Stomach (tissue), 9 donors: ENCODE results near the gene USP48. TPM values are rescaled to one million over a fixed set of nuclear protein-coding genes. Genes with fewer than 3 reads are reported as not detected.
"Not testable (repeated sequence)": the region's sequence is repeated elsewhere in the genome, so short reads cannot be mapped to it uniquely, and the experiment has no call there.

Experiments
- DNase-seq, 2 donors: peaks; one replicate each; pipeline versions ENCODE4 v3.0.0 to v3.0.0-alpha.2; 2013 to 2019
- H3K27ac ChIP-seq, 5 donors: fragments of 200-600 bp in 4 of 5; sonication (generic) in 4 of 5; one replicate each; pipeline ENCODE4 v1.5.1; 2013 to 2019; ENCODE audit warnings: mild to moderate bottlenecking in 1 of 5, moderate library complexity in 1 of 5
- H3K27me3 ChIP-seq, 3 donors: fragments of 200-600 bp; sonication (generic); one replicate each; pipeline ENCODE4 v1.5.1; 2017 to 2019; ENCODE audit warnings: mixed run types in 1 of 3
- H3K36me3 ChIP-seq, 4 donors: fragments of 200-600 bp; sonication (generic); 1 replicate in 3 of 4; 2 replicates in 1 of 4; pipeline ENCODE4 v1.5.1; 2016 to 2019
- H3K4me1 ChIP-seq, 4 donors: fragments of 200-600 bp; sonication (generic); one replicate each; pipeline ENCODE4 v1.5.1; 2016 to 2019
- H3K4me3 ChIP-seq, 4 donors: fragments of 200-600 bp; sonication (generic) in 3 of 4; one replicate each; pipeline ENCODE4 v1.5.1; 2016 to 2019; ENCODE audit warnings: mild to moderate bottlenecking in 1 of 4
- H3K9me3 ChIP-seq, 4 donors: fragments of 200-600 bp; sonication (generic); one replicate each; pipeline ENCODE4 v1.5.1; 2016 to 2019
- CTCF ChIP-seq, 7 experiments: fragments of 450-650 bp in 4 of 7; fragments of 200-600 bp in 3 of 7; sonication (generic) in 3 of 7; IDR thresholded peaks; one replicate each; pipeline ENCODE4 v1.5.1; 2016 to 2019; ENCODE audit warnings: antibody characterized with exemption in 7 of 7, control low read depth in 2 of 7, mild to moderate bottlenecking in 1 of 7
- EP300 ChIP-seq: sonication (generic); formaldehyde crosslinking; IDR thresholded peaks from one replicate; pipeline ENCODE4 v1.6.1; 2017; ENCODE audit warnings: antibody characterized with exemption
- POLR2A ChIP-seq, 4 donors: fragments of 450-650 bp; IDR thresholded peaks; one replicate each; pipeline ENCODE4 v1.6.1; 2016; ENCODE audit warnings: antibody characterized with exemption in 4 of 4, control low read depth in 2 of 4, mild to moderate bottlenecking in 1 of 4, moderate library complexity in 1 of 4
- POLR2AphosphoS5 ChIP-seq, 3 donors: sonication (generic); formaldehyde crosslinking; IDR thresholded peaks; one replicate each; pipeline ENCODE4 v1.6.1; 2016; ENCODE audit warnings: antibody characterized with exemption in 3 of 3
- WGBS, 5 donors: extraction: QIAGEN DNeasy Blood & Tissue Kit in 3 of 5; methylation state at CpG; one replicate each; pipeline versions ENCODE4 v1.1.5 to v1.1.7; 2013 to 2018; 5-methylcytosine and 5-hydroxymethylcytosine counted together
- intact Hi-C: fragments of 100-400 bp; cut with DNase I; formaldehyde crosslinking; loops from one replicate; pipeline ENCODE4 v1.15.1; 2023; ENCODE audit warnings: low total_unique reads
- polyA plus RNA-seq, 3 donors: library from polyadenylated mRNA; stranded (reverse); fragments of 200-250 nt; gene quantifications; one replicate each; pipeline ENCODE4 v1.2.3, GENCODE V29; 2013
- total RNA-seq, 5 donors: library from RNA; depleted of rRNA; stranded (reverse); fragments of >200 nt; gene quantifications; one replicate each; pipeline versions ENCODE4 v1.1.0 to v1.2.3, GENCODE V29; 2014 to 2016
- donor health status: healthy with polysubstance abuse.
- donor health status: Bipolar disorder and iron deficiency.
- donor health status: healthy.

The USP48 gene
- total and polyA plus RNA-seq, 8 donors = 12.7 to 144 (median 78.7) TPM

- Histone ChIP-seq H3K4me3 (no peak overlapping the region), H3K27ac (no peak overlapping the region), H3K9me3 (peaks cover 0 to 4% (median under 1%) of the 10 kb centered on the region in 4 donors), H3K27me3 (no peaks in the 10 kb centered on the region), H3K4me1 (no peaks in the 10 kb centered on the region), H3K36me3 (peaks cover 94 to 100% (median 100%) of the 10 kb centered on the region in 4 donors)
- intact Hi-C loops = no loop called here
- no peak for DNase-seq
- TF ChIP-seq CTCF (IDR thresholded peaks at IDR 0.05) (no peak), POLR2A (IDR thresholded peaks at IDR 0.05) (no peak)
- WGBS, 5 donors = 91 to 97% (median 96%) methylated on average over 6 to 17 of the region's 17 CpGs
These were observed 46.3 kb upstream of the USP48 start for GRCh38 chr1:21829294-21829693.

- Histone ChIP-seq H3K9me3 (no peaks in the 10 kb centered on the region), H3K4me1 (no peaks in the 10 kb centered on the region), H3K36me3 (peaks cover 94 to 100% (median 100%) of the 10 kb centered on the region in 4 donors), H3K4me3 (no peak overlapping the region), H3K27ac (no peak overlapping the region), H3K27me3 (no peaks in the 10 kb centered on the region)
- 88 to 93% (median 89%) methylated on average over 4 to 28 of the region's 28 CpGs for WGBS, 5 donors
- TF ChIP-seq CTCF (IDR thresholded peaks at IDR 0.05) = no peak
- no peak for TF ChIP-seq POLR2AphosphoS5 (IDR thresholded peaks at IDR 0.05)
- TF ChIP-seq POLR2A (IDR thresholded peaks at IDR 0.05) = no peak
- no peak for TF ChIP-seq EP300
- intact Hi-C loops = no loop called here
- no peak for DNase-seq
These were observed 45.7 kb upstream of the USP48 start for GRCh38 chr1:21828506-21829210.

GRCh38 chr1:21828075-21828474, 45.1 kb upstream of the USP48 start:
- H3K9me3 ChIP-seq = no peaks in the 10 kb centered on the region
- no peak overlapping the region for H3K4me3 ChIP-seq
- TF ChIP-seq EP300 (no peak), POLR2A (IDR thresholded peaks at IDR 0.05) (no peak), CTCF (IDR thresholded peaks at IDR 0.05) (no peak), POLR2AphosphoS5 (IDR thresholded peaks at IDR 0.05) (no peak)
- no peak overlapping the region for H3K27ac ChIP-seq
- intact Hi-C loops = no loop called here
- H3K27me3 ChIP-seq = no peaks in the 10 kb centered on the region
- WGBS, 5 donors = 86 to 94% (median 88%) methylated on average over 3 to 13 of the region's 13 CpGs
- no peak for DNase-seq
- H3K4me1 ChIP-seq = no peaks in the 10 kb centered on the region
- H3K36me3 ChIP-seq = peaks cover 94 to 100% (median 100%) of the 10 kb centered on the region in 4 donors

GRCh38 chr1:21827141-21827679, 44.3 kb upstream of the USP48 start:
- peaks cover 94 to 100% (median 100%) of the 10 kb centered on the region in 4 donors for H3K36me3 ChIP-seq
- intact Hi-C loops = no loop called here
- no peak for DNase-seq

GRCh38 chr1:21826694-21827093, 43.7 kb upstream of the USP48 start:
- intact Hi-C loops, H3K27me3 ChIP-seq, H3K9me3 ChIP-seq, DNase-seq, H3K4me1 ChIP-seq, H3K27ac ChIP-seq, H3K4me3 ChIP-seq: not testable (repeated sequence)
- WGBS, 5 donors = 93 to 95% (median 94%) methylated on average over 10 of the region's 10 CpGs
- peaks cover 93 to 100% (median 100%) of the 10 kb centered on the region in 4 donors for H3K36me3 ChIP-seq

More at GRCh38 chr1:21827141-21827679, 44.3 kb upstream of the USP48 start:
- WGBS, 5 donors = 92 to 94% (median 93%) methylated on average over 5 of the region's 5 CpGs
- Histone ChIP-seq H3K4me3 (no peak overlapping the region), H3K27me3 (no peaks in the 10 kb centered on the region), H3K27ac (no peak overlapping the region), H3K9me3 (no peaks in the 10 kb centered on the region), H3K4me1 (no peaks in the 10 kb centered on the region)
- TF ChIP-seq POLR2AphosphoS5 (IDR thresholded peaks at IDR 0.05) = no peak
- no peak for TF ChIP-seq CTCF (IDR thresholded peaks at IDR 0.05)
- no peak for TF ChIP-seq EP300
- no peak for TF ChIP-seq POLR2A (IDR thresholded peaks at IDR 0.05)
